UCSD-AML1 (cell line): Measurements from ENCODE around the gene SLC39A11.
A peak's percentile ranks its signal among the peaks of the same experiment; 100 is the strongest.
"Not testable (repeated sequence)": the region's sequence is repeated elsewhere in the genome, so short reads cannot be mapped to it uniquely, and the experiment has no call there.

ENCODE experiments used
- DNase-seq: peaks from one replicate; lab custom pipeline; 2025; ENCODE audit not compliant: unreplicated experiment; lab: John Stamatoyannopoulos, UW

The SLC39A11 gene, protein sequence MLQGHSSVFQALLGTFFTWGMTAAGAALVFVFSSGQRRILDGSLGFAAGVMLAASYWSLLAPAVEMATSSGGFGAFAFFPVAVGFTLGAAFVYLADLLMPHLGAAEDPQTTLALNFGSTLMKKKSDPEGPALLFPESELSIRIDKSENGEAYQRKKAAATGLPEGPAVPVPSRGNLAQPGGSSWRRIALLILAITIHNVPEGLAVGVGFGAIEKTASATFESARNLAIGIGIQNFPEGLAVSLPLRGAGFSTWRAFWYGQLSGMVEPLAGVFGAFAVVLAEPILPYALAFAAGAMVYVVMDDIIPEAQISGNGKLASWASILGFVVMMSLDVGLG

GRCh38 chr17:73092523-73093135 is at the start of gene SLC39A11:
TSS of gene SLC39A11 (minus strand) at chr17:73092688. CDS start at chr17:73088764, 3,924 bp downstream.
- DNase-seq = peak; percentile 95

DNA sequence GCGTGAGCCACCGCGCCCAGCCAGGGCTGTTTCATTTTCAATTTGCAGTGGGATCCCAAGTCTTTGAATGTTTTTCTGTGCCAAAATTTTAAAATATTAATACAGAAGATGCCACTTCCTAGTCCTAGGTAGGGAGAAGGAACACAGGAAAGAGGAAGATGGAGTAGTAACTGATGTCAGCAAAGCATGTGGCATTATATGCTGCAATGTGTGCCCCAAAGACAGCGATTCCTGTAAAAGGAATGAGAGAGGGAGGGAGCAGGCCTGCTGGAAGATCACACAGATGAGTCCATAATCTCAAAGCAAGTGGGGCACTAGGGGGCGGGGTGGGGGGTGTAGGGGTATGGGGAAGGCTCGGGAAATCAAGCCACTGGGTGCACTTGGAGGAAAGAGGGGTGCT is 48.9 kb upstream of the SLC39A11 start:
- no peak for DNase-seq

- DNase-seq = no peak
These were observed 48.1 kb upstream of the SLC39A11 start for GRCh38 chr17:73140566-73140965.

- DNase-seq = no peak
These were observed 46.8 kb upstream of the SLC39A11 start for GRCh38 chr17:73139296-73139695.

DNA sequence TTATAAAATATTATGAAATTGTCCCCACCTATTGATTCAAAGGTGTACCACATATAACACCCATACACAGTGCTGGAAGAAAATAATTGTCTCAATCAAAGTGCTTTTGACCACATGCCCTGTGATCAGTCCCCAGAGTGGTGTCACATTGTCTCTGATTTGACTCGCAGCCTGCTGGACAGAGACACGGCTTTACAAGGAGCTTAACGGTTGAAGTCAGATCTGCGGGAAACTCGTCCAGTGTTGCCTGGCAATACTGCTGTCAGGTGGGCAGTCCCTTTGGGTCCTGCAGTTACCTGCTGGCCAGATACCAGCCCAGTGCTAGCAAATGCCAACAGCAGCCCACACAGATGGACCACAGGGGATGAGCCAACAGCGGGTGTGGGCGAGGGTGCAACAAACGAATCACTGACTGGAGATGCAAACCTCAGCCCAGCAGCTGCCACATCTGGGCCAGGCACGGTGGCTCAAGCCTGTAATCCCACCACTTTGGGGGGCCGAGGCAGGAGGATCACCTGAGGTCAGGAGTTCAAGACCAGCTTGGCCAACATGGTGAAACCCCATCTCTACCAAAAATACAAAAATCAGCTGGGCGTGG is 46.2 kb upstream of the SLC39A11 start:
- DNase-seq = no peak

GRCh38 chr17:73137376-73137775 is 44.9 kb upstream of the SLC39A11 start:
- DNase-seq = no peak

- no peak for DNase-seq
These were observed 43.3 kb upstream of the SLC39A11 start for GRCh38 chr17:73135766-73136165.

GRCh38 chr17:73133911-73134649 is 41.6 kb upstream of the SLC39A11 start:
- DNase-seq = no peak

- DNase-seq = no peak
These were observed 39.6 kb upstream of the SLC39A11 start for GRCh38 chr17:73132085-73132492.

DNA sequence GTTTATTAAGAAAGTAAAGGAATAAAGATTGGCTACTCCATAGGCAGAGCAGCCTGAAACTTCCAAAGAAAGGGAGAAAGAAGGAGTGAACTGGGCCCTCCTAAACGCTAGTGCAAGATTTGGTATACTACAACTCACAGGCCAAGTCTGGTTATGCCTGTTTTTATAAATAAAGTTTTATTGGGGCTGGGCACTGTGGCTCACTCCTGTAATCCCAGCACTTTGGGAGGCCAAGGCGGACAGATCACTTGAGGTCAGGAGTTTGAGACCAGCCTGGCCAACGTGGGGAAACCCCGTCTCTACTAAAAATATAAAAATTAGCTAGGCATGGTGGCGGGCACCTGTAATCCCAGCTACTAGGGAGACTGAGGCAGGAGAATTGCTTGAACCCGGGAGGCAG is 39.0 kb upstream of the SLC39A11 start:
- DNase-seq = not testable (repeated sequence)

DNA sequence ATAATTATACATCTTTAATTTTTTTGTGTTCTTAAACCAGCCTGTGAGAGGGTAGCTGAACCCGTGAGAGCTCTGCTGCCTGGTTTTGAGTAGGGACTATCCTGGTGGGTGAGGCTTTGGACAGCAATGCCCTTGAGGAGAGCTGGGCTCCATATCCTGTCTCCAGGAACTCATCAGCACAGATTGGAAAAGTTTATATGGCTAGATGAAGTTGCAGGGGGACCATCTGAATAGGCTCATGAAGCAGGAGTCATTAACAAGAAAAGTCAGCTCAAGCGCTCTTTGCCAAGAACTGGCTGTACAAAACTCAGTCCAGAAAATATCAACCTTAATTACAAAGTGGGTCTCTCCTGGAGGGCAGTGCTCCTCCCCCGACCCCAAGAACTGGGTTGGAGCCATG is 38.5 kb upstream of the SLC39A11 start:
- DNase-seq = no peak

DNA sequence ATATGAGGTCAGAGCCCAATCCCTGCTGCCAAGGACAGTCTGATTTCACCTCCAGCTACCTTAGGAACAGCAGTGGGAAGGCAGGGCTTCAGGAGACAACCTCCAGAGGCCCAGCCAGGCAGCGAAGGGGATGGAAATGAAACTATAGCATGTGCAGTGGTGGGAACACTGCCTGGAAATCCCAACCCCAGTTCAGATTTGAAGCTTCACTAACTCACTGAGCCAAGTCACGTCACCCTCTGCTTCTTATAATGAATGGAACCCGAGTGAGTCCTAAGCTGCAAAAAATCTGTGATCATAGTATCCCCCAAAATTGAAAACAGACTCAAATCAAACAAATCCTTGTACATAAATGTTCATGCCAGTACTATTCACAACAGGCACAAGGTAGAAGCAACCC is 36.0 kb upstream of the SLC39A11 start:
- DNase-seq = no peak

DNA sequence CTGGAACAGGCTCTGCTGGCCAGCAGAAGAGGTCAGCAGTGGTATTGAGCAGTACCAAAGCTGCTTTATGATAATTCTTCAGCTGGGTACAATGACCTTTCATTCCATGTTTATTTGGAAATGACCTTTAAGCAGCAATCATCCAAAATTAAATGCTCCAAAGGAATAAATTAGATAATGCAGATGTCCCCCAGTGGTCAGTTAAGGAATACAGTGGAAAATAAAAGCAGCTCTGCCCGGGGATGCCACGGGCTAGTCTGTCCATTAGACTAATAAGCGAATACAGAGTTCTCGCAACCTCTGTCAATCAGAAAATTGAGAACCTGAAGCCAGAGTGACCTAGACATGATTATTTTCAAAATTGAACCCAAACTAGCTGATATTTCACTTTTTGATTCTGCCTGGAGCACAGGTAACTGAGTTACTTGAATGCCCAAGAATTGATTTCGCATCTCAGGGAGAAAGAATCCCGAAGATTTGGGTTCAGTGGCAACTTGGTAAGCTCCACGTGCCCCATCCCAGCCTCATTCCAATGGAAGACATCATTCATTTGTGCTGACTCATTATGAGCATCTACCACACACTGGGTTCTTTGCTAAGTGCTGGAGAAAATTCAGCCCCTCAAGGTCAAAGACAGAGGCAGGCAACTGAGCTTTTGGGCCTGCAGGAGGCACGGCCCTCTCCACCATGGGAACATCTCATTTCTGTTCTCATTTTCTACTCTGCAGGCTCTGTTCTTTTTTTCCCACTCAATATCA is 34.4 kb upstream of the SLC39A11 start:
- DNase-seq = no peak

DNA sequence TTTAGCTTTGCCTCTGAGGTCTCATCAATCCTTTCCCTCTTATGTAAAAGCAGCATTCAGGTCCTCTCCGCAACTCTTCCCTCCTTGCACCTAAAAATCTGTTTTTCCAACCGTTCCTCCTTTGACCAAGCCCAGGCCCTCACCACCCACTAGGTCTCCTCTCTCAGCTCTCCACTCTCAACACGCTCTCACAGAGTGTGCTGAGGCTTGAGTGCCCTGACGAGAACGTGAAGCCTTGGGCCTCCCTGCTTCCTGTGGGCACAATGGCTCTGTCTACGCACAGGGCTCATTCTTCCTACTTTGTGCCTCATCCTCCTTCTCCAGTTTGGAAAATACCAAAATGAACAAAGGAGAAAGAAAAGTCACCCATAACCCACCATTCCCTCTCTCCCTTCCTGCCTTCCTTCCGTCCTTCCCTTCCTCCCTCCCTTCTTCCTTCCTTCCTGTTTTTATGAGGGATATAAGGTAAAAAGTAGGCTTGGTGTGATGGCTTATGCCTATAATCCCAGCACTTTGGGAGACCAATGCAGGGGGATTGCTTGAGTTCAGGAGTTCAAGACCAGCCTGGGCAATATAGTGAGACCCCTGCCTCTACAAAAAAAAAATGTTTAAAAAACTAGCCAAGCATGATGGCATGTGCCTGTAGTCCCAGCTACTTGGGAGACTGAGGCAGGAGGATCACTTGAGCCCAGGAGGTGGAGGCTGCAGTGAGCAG is 31.3 kb upstream of the SLC39A11 start:
- no peak for DNase-seq

DNA sequence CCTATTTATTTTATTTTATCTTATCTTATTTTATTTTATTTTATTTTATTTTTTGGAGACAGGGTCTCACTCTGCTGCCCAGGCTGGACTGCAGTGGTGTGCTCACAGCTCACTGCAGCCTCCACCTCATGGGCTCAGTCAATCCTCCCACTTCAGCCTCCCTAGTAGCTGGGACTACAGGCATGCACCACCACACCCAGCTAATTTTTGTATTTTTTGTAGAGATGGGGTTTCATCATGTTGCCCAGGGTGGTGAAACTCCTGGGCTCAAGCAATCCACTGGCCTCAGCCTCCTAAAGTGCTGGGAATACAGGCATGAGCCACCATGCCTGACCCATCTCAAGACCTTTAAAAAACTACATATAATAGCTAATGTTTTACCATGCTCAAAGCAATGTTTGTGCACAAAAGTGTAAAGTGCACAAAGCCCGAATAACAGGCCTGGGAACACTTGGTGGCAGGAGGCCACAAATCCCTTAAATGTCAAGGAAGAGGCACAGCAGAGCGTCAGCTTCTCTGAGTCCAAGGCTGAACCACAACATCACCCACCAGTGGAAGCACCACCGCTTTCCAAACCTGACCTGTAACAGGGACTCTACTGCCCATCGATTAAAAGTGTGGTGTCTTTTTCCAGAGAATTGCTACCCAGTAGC is 30.6 kb upstream of the SLC39A11 start:
- DNase-seq = no peak

DNA sequence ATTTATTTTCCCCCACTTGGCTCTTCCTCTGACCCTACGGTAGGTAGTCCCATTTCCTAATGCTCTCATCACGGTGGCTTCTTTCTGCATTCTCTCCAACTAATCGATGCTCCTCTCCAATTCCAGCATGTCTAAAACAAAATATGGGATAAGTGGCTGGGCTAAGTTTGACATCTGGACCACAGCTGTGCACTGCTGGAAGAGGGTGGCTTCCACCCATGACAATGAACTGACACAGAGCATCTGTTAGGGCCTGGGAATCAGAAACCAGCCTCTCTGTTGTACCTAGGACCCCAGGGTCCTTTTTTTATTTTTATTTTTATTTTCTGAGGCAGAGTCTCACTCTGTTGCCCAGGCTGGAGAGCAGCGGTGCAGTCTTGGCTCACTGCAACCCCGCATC is 29.0 kb upstream of the SLC39A11 start:
- DNase-seq = no peak

GRCh38 chr17:73119631-73120030 is 27.1 kb upstream of the SLC39A11 start:
- DNase-seq = no peak

GRCh38 chr17:73118951-73119391 is 26.5 kb upstream of the SLC39A11 start:
- DNase-seq = no peak

DNA sequence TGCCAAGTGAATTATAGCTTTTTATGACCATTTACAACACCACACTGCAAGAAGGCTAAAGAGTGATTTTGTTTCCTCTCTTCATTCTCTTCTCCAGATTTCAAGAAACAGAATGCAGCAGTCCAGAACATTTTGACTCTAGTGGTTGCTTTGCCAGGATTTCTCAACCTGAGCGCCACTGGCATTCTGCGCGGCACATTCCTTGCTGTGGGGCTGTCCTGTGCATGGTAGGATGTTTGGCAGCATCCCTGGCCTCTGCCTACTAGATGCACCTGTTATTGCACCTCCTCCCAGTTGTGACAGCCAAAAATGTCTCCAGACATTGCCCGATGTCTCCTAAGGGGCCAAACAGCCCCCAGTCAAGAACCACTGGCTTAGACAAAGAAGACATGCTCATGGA is 25.7 kb upstream of the SLC39A11 start:
- no peak for DNase-seq

GRCh38 chr17:73112246-73112645 is 19.8 kb upstream of the SLC39A11 start:
- no peak for DNase-seq
